Dendritic cell treated with granulocyte-macrophage colony-stimulating factor and Interleukin-4, amounts not matched to agents 40 ng/mL and 50 ng/mL, for 4 days (primary cell): ENCODE data around the gene MFSD12.

ENCODE experiments used
- H3K27ac Mint-ChIP-seq: one replicate; pipeline ENCODE4 v1.8.0; 2022; ENCODE audit warnings: mild to moderate bottlenecking, mixed read lengths
- H3K27me3 Mint-ChIP-seq: one replicate; pipeline ENCODE4 v1.8.0; 2022; ENCODE audit warnings: mild to moderate bottlenecking, mixed read lengths
- H3K36me3 Mint-ChIP-seq: one replicate; pipeline ENCODE4 v1.8.0; 2022; ENCODE audit warnings: low read depth, mixed read lengths
- H3K4me1 Mint-ChIP-seq: one replicate; pipeline ENCODE4 v1.8.0; 2022; ENCODE audit warnings: low read depth, mixed read lengths
- H3K4me3 Mint-ChIP-seq: one replicate; pipeline ENCODE4 v1.8.0; 2022; ENCODE audit warnings: mild to moderate bottlenecking, moderate library complexity, mixed read lengths
- H3K9me3 Mint-ChIP-seq: one replicate; pipeline ENCODE4 v1.8.0; 2022; ENCODE audit warnings: mixed read lengths
- intact Hi-C: fragments of 100-400 bp; cut with micrococcal nuclease; formaldehyde crosslinking; loops from one replicate; pipeline ENCODE4 v1.15.0; 2022

The MFSD12 gene

GRCh38 chr19:3543150-3544057 lies 14.0 kb downstream of the MFSD12 start:
- intact Hi-C loops = loop anchor here (2.0 kb wide), 1 partner anchor 75 kb away; no protein-coding TSS in a partner anchor
- Mint-ChIP-seq H3K9me3 (no peaks in the 10 kb centered on the region), H3K4me3 (no peak overlapping the region), H3K27ac (no peak overlapping the region), H3K4me1 (peaks cover 36% of the 10 kb centered on the region), H3K27me3 (no peaks in the 10 kb centered on the region), H3K36me3 (peaks cover 93% of the 10 kb centered on the region)

DNA sequence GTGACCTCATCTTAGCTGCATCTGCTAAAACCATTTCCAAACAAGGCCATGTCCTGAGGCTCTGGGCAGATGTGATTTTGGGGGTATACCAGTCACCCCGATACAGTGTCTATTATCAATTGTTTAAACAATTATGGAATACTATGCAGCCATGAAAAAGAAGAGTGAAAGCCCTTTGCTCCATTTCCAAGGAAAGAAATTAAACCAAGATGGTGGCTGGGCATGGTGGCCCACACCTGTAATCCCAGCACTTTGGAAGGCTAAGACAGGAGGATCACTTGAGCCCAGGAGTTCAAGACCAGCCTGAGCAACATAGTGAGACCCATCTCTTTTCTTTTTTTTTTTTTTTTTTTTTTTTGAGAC lies 17.6 kb downstream of the MFSD12 start:
- no peak overlapping the region for H3K27ac Mint-ChIP-seq
- no peak overlapping the region for H3K4me3 Mint-ChIP-seq
- peaks cover 26% of the 10 kb centered on the region for H3K4me1 Mint-ChIP-seq
- H3K9me3 Mint-ChIP-seq = no peaks in the 10 kb centered on the region
- H3K27me3 Mint-ChIP-seq = no peaks in the 10 kb centered on the region
- intact Hi-C loops = no loop called here
- H3K36me3 Mint-ChIP-seq = peaks cover 70% of the 10 kb centered on the region

- Mint-ChIP-seq H3K27ac (peak within 1 kb of the TSS; percentile 80), H3K4me1 (peaks cover 26% of the 10 kb centered on the region), H3K4me3 (no peak within 1 kb of the TSS)
Observed at GRCh38 chr19:3538965-3539755, 18.2 kb downstream of the MFSD12 start, which contains the start of gene TEKTIP1. TSS of gene TEKTIP1 (plus strand) at chr19:3539174. CDS start at chr19:3539178, 4 bp downstream.

GRCh38 chr19:3538258-3538929 lies 19.0 kb downstream of the MFSD12 start:
- H3K27me3 Mint-ChIP-seq = no peaks in the 10 kb centered on the region
- no peaks in the 10 kb centered on the region for H3K9me3 Mint-ChIP-seq
- no peak overlapping the region for H3K4me3 Mint-ChIP-seq
- peaks cover 57% of the 10 kb centered on the region for H3K36me3 Mint-ChIP-seq
- H3K4me1 Mint-ChIP-seq = peaks cover 26% of the 10 kb centered on the region
- intact Hi-C loops = no loop called here
- H3K27ac Mint-ChIP-seq = peak overlapping the region; percentile 80

More at GRCh38 chr19:3538965-3539755, 18.2 kb downstream of the MFSD12 start, which contains the start of gene TEKTIP1:
- no peaks in the 10 kb centered on the region for H3K9me3 Mint-ChIP-seq
- intact Hi-C loops = no loop called here
- H3K27me3 Mint-ChIP-seq = no peaks in the 10 kb centered on the region
- H3K36me3 Mint-ChIP-seq = peaks cover 65% of the 10 kb centered on the region

DNA sequence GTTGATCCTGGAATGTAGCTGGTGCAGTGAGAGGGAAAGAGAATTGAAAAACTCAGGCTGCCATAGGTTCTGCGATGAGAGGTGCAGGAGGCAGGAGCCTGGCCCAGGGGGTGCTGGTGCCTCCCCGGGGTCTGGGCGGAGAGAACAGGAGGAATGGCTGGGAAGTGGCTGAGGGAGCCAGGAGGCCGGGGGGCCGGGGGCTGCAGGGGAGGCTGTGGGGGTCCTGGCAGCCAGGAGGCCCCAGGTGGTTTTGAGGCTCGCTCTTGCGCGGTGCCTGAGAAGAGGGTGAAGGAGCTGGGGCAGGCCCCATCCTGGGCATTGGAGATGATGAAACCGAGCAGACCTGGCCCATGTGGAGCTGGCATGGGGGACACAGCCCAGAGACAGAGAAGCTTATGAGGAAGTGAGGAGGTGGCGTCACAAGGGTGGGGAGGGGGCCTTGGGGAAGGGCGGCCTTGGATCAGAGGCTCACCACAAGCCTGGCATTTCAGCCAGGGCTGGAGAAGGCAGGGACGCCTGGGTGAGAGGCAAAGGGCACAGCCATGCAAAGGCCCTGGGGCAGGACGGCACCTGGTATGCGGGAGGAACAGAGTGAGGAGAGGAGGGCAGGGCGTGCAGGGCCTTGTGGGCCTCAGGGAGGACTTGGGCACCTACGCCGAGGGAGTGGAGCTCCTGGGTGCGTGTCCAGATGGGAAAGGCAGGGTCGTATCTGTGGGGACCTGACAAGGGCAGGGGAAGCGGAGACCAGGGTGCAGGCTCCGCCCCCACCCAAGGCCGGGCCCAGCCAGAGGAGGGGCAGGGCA lies 19.7 kb downstream of the MFSD12 start:
- Mint-ChIP-seq H3K27me3 (no peaks in the 10 kb centered on the region), H3K36me3 (peaks cover 50% of the 10 kb centered on the region), H3K27ac (peak overlapping the region; percentile 80), H3K9me3 (no peaks in the 10 kb centered on the region), H3K4me1 (peaks cover 26% of the 10 kb centered on the region), H3K4me3 (no peak overlapping the region)
- intact Hi-C loops = no loop called here

DNA sequence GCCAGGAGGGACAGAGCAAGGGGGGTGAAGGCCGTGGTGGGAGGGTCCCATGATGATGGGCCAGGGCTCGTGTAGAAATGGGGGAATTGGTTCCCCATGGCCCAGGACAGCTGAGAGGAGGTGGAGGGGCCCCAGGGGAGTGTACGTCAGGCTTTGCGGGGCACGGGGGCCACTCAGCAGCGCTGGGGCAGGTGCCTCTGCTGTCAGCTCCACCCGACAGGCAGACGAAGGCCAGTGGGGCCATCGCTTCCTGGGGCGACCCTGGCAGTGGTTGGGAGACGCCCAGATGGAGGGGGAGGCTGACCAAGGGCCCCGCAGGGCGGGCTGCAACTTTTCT lies 20.3 kb downstream of the MFSD12 start:
- H3K27me3 Mint-ChIP-seq = no peaks in the 10 kb centered on the region
- H3K27ac Mint-ChIP-seq = peak overlapping the region; percentile 80
- H3K4me3 Mint-ChIP-seq = no peak overlapping the region
- H3K9me3 Mint-ChIP-seq = no peaks in the 10 kb centered on the region
- peaks cover 26% of the 10 kb centered on the region for H3K4me1 Mint-ChIP-seq
- H3K36me3 Mint-ChIP-seq = peaks cover 44% of the 10 kb centered on the region
- intact Hi-C loops = no loop called here

GRCh38 chr19:3536429-3537100 lies 20.8 kb downstream of the MFSD12 start:
- H3K36me3 Mint-ChIP-seq = peaks cover 39% of the 10 kb centered on the region
- no peaks in the 10 kb centered on the region for H3K9me3 Mint-ChIP-seq
- H3K27ac Mint-ChIP-seq = peak overlapping the region; percentile 80
- H3K4me3 Mint-ChIP-seq = no peak overlapping the region
- intact Hi-C loops = no loop called here
- H3K27me3 Mint-ChIP-seq = no peaks in the 10 kb centered on the region
- H3K4me1 Mint-ChIP-seq = peaks cover 26% of the 10 kb centered on the region

- Mint-ChIP-seq H3K4me1 (peaks cover 26% of the 10 kb centered on the region), H3K4me3 (no peak overlapping the region), H3K9me3 (no peaks in the 10 kb centered on the region), H3K27me3 (no peaks in the 10 kb centered on the region), H3K27ac (no peak overlapping the region), H3K36me3 (peaks cover 34% of the 10 kb centered on the region)
- intact Hi-C loops = no loop called here
Observed at GRCh38 chr19:3535981-3536380, 21.4 kb downstream of the MFSD12 start.

- peaks cover 26% of the 10 kb centered on the region for H3K4me1 Mint-ChIP-seq
- intact Hi-C loops = no loop called here
- H3K4me3 Mint-ChIP-seq = no peak overlapping the region
- H3K9me3 Mint-ChIP-seq = no peaks in the 10 kb centered on the region
- H3K27ac Mint-ChIP-seq = no peak overlapping the region
- peaks cover 34% of the 10 kb centered on the region for H3K36me3 Mint-ChIP-seq
- no peaks in the 10 kb centered on the region for H3K27me3 Mint-ChIP-seq
Observed at GRCh38 chr19:3535563-3535965, 21.8 kb downstream of the MFSD12 start.

GRCh38 chr19:3535235-3535535 lies 22.2 kb downstream of the MFSD12 start:
- intact Hi-C loops = no loop called here
- Mint-ChIP-seq H3K27ac (no peak overlapping the region), H3K27me3 (no peaks in the 10 kb centered on the region), H3K9me3 (no peaks in the 10 kb centered on the region), H3K4me1 (peaks cover 26% of the 10 kb centered on the region), H3K36me3 (peaks cover 32% of the 10 kb centered on the region), H3K4me3 (no peak overlapping the region)

DNA sequence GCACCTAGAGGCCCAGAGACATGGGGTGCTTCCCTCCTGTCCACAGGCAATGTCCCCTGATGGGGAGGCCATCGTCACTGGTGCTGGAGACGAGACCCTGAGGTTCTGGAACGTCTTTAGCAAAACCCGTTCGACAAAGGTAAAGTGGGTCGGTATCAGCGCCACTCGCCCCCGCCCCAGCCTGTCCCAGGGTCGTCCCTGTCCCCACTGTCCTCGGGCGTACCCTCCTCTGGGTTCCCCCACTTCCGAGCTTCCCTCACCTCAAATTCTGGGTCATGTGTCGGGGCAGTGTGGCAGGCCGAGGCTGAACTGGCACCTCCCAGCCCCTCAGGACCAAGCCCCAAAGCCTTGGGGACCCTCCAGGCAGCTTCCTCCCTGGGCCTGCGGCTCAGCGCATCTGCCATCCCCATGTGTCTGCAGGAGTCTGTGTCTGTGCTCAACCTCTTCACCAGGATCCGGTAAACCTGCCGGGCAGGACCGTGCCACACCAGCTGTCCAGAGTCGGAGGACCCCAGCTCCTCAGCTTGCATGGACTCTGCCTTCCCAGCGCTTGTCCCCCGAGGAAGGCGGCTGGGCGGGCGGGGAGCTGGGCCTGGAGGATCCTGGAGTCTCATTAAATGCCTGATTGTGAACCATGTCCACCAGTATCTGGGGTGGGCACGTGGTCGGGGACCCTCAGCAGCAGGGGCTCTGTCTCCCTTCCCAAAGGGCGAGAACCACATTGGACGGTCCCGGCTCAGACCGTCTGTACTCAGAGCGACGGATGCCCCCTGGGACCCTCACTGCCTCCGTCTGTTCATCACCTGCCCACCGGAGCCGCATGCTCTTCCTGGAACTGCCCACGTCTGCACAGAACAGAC lies 22.8 kb downstream of the MFSD12 start:
- Mint-ChIP-seq H3K4me3 (no peak overlapping the region), H3K27me3 (no peaks in the 10 kb centered on the region), H3K36me3 (peaks cover 27% of the 10 kb centered on the region), H3K27ac (no peak overlapping the region), H3K4me1 (peaks cover 26% of the 10 kb centered on the region), H3K9me3 (no peaks in the 10 kb centered on the region)
- intact Hi-C loops = no loop called here

DNA sequence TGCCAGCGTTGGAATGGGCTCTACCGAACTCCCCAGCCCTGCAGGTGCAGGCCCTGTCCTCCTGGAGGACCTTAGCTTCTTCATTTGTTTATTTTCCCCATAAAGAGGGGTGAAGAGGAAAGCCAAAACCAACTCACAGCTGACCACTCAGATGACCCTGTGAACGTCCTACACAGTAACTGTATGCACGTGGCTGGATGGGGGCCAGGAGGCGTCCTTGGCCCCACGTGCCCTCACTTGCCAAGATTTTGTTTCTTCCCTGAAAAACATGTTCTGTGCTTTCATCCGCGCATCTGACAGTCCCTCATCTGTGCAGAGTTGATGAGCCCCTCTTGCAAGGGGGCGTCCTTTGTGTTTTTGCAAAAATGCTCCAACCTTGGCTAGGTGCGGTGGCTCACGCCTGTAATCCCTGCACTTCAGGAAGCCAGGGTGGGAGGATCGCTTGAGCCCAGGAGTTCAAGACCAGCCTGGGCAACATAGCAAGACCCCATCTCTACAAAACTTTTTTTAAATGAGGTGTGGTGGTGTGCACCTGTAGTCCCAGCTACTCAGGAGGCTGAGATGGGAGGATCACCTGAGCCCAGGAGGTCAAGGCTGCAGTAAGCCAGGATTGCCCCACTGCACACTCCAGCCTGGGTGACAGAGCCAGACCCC lies 23.7 kb downstream of the MFSD12 start:
- H3K4me1 Mint-ChIP-seq = peaks cover 20% of the 10 kb centered on the region

More for the DNA sequence above, 23.7 kb downstream of the MFSD12 start:
- intact Hi-C loops = no loop called here
- H3K4me3 Mint-ChIP-seq = no peak overlapping the region
- H3K36me3 Mint-ChIP-seq = peaks cover 17% of the 10 kb centered on the region
- no peaks in the 10 kb centered on the region for H3K9me3 Mint-ChIP-seq
- no peak overlapping the region for H3K27ac Mint-ChIP-seq
- no peaks in the 10 kb centered on the region for H3K27me3 Mint-ChIP-seq
